SK-N-SH (cell line): Measurements from ENCODE around the gene DNAJC13. TPM values are rescaled to one million over a fixed set of nuclear protein-coding genes. Genes with fewer than 3 reads are reported as not detected.

ENCODE experiments used
- CTCF ChIA-PET: fragments of 300-600, 350-600 bp; formaldehyde crosslinking; extraction: SDS; loops from one replicate; lab custom pipeline; 2021; lab: Yijun Ruan, JAX
- POLR2A ChIA-PET: fragments of 350-600 bp; sonication (Branson Sonifier 250); formaldehyde crosslinking; extraction: SDS; loops from one replicate; lab custom pipeline; 2020; ENCODE audit warnings: antibody characterized with exemption, inconsistent platforms; lab: Yijun Ruan, JAX
- DNase-seq: peaks from one replicate; pipeline ENCODE4 v3.0.0; 2012
- H2AFZ ChIP-seq: fragments of 200-600 bp; sonication (generic); 2 replicates; pipeline ENCODE4 v1.8.1; 2016; ENCODE audit warnings: antibody characterized with exemption, mild to moderate bottlenecking, low read depth
- H3F3A ChIP-seq: fragments of 200-600 bp; sonication (generic); replicated peaks from 2 replicates; pipeline ENCODE3; 2016; ENCODE audit warnings: antibody characterized with exemption, mild to moderate bottlenecking; ENCODE audit not compliant: insufficient read depth
- H3K27ac ChIP-seq, 2 experiments: fragments of 200-500 bp in 1 of 2; fragments of 200-600 bp in 1 of 2; sonication (Bioruptor generic) in 1 of 2; sonication (generic), shearing (Covaris generic) in 1 of 2; 2 replicates each; pipeline versions ENCODE4 v1.5.1 to v1.6.1; 2014 to 2016; ENCODE audit warnings: low read depth in 2 of 2, inconsistent platforms in 1 of 2, low read length in 1 of 2, mild to moderate bottlenecking in 1 of 2, mixed read lengths in 1 of 2
- H3K27me3 ChIP-seq: fragments of 200-600 bp; sonication (generic), shearing (Covaris generic); 2 replicates; pipeline ENCODE4 v1.6.1; 2016; ENCODE audit warnings: mixed run types; ENCODE audit not compliant: insufficient read depth
- H3K36me3 ChIP-seq, 2 experiments: fragments of 200-500 bp in 1 of 2; fragments of 200-600 bp in 1 of 2; sonication (Bioruptor generic) in 1 of 2; sonication (generic) in 1 of 2; replicated peaks in 1 of 2; 2 replicates each; pipeline versions ENCODE3 to v1.5.1; 2014 to 2016; ENCODE audit warnings: low read length in 1 of 2, mild to moderate bottlenecking in 1 of 2; ENCODE audit not compliant: insufficient read depth in 2 of 2, control insufficient read depth in 1 of 2
- H3K4me1 ChIP-seq, 2 experiments: fragments of 200-500 bp in 1 of 2; fragments of 200-600 bp in 1 of 2; sonication (Bioruptor generic) in 1 of 2; sonication (generic), shearing (Covaris generic) in 1 of 2; 2 replicates each; pipeline versions ENCODE4 v1.5.1 to v1.6.1; 2014 to 2016; ENCODE audit warnings: low read depth in 1 of 2, low read length in 1 of 2, mixed run types in 1 of 2; ENCODE audit not compliant: insufficient read depth in 2 of 2, control insufficient read depth in 1 of 2
- H3K4me2 ChIP-seq: fragments of 200-600 bp; sonication (generic), shearing (Covaris generic); 2 replicates; pipeline ENCODE4 v1.6.1; 2017; ENCODE audit warnings: mixed run types
- H3K4me3 ChIP-seq, 2 experiments: fragments of 200-500 bp in 1 of 2; fragments of 200-600 bp in 1 of 2; sonication (Bioruptor generic) in 1 of 2; sonication (generic), shearing (Covaris generic) in 1 of 2; 2 replicates each; pipeline versions ENCODE4 v1.5.1 to v1.8.1; 2014 to 2016; ENCODE audit warnings: low read depth in 2 of 2, inconsistent platforms in 1 of 2, low read length in 1 of 2, mild to moderate bottlenecking in 1 of 2, mixed read lengths in 1 of 2, moderate library complexity in 1 of 2
- H3K79me2 ChIP-seq: fragments of 200-600 bp; sonication (generic); 2 replicates; pipeline ENCODE4 v1.8.1; 2017; ENCODE audit warnings: mild to moderate bottlenecking; ENCODE audit not compliant: insufficient read depth
- H3K9ac ChIP-seq: fragments of 200-600 bp; sonication (generic); 2 replicates; pipeline ENCODE4 v1.6.1; 2017; ENCODE audit warnings: mixed run types
- H3K9me2 ChIP-seq: fragments of 200-600 bp; sonication (generic); 2 replicates; pipeline ENCODE4 v1.6.1; 2017; ENCODE audit warnings: mixed run types
- H3K9me3 ChIP-seq: fragments of 200-600 bp; sonication (generic); 2 replicates; pipeline ENCODE4 v1.6.1; 2017; ENCODE audit warnings: mixed run types, mild to moderate bottlenecking, moderate library complexity
- H4K20me1 ChIP-seq: fragments of 200-600 bp; sonication (generic); 2 replicates; pipeline ENCODE4 v1.6.1; 2017; ENCODE audit warnings: mild to moderate bottlenecking, mixed run types; ENCODE audit not compliant: insufficient read depth
- CHD2 ChIP-seq: fragments of 150-350 bp; IDR thresholded peaks from 2 replicates; pipeline ENCODE4 v1.6.1; 2018; ENCODE audit warnings: low read length; ENCODE audit not compliant: partially characterized antibody
- ELF1 ChIP-seq: IDR thresholded peaks from 2 replicates; pipeline ENCODE4 v1.4.0; 2012
- EP300 ChIP-seq, 2 experiments: IDR thresholded peaks; 2 replicates each; pipeline versions ENCODE4 v1.4.0 to v1.6.1; 2012; ENCODE audit warnings: borderline replicate concordance in 1 of 2, low read depth in 1 of 2, low read length in 1 of 2
- GABPA ChIP-seq: IDR thresholded peaks from 2 replicates; pipeline ENCODE4 v1.4.0; 2012; ENCODE audit warnings: low read depth, mild to moderate bottlenecking
- JUND ChIP-seq: IDR thresholded peaks from 2 replicates; pipeline ENCODE4 v1.4.0; 2012
- MEF2A ChIP-seq: IDR thresholded peaks from 2 replicates; pipeline ENCODE4 v1.4.0; 2012; ENCODE audit warnings: low read depth, borderline replicate concordance
- NFIC ChIP-seq: IDR thresholded peaks from 2 replicates; pipeline ENCODE4 v1.4.0; 2012; ENCODE audit warnings: borderline replicate concordance
- RAD21 ChIP-seq: IDR thresholded peaks from 2 replicates; pipeline ENCODE4 v1.6.1; 2012; ENCODE audit warnings: mild to moderate bottlenecking, low read length
- RFX5 ChIP-seq: IDR thresholded peaks from 2 replicates; pipeline ENCODE4 v1.6.1; 2012; ENCODE audit warnings: mild to moderate bottlenecking, improper control_type of control experiment, low read length
- SMC3 ChIP-seq: IDR thresholded peaks from 2 replicates; pipeline ENCODE4 v1.6.1; 2012; ENCODE audit warnings: low read depth, low read length, improper control_type of control experiment
- TEAD4 ChIP-seq: IDR thresholded peaks from 2 replicates; pipeline ENCODE4 v1.4.0; 2012; ENCODE audit warnings: mild to moderate bottlenecking, borderline replicate concordance; ENCODE audit not compliant: insufficient read depth
- YY1 ChIP-seq: IDR thresholded peaks from 2 replicates; pipeline ENCODE4 v1.4.0; 2012; ENCODE audit warnings: low read depth, mild to moderate bottlenecking
- WGBS: methylation state at CpG from one replicate; pipeline ENCODE4 v1.1.6; 2017; ENCODE audit warnings: low lambda C conversion rate; 5-methylcytosine and 5-hydroxymethylcytosine counted together
- polyA plus RNA-seq, 3 experiments: library from polyadenylated mRNA; depleted of rRNA; stranded (reverse); fragments of >200 nt; gene quantifications; 2 replicates each; pipeline ENCODE4 v1.2.3, GENCODE V29; 2012
- TF ChIP-seq, protein P1 (sequence below): IDR thresholded peaks from 2 replicates; pipeline ENCODE4 v1.4.0; 2012; ENCODE audit warnings: low read depth
- TF ChIP-seq, protein P2 (sequence below): IDR thresholded peaks from 2 replicates; pipeline ENCODE4 v1.4.0; 2012; ENCODE audit warnings: low read depth, borderline replicate concordance
- TF ChIP-seq, protein P3 (sequence below): fragments of 150-350 bp; IDR thresholded peaks from 2 replicates; pipeline ENCODE4 v1.6.1; 2016; ENCODE audit warnings: mild to moderate bottlenecking, low read depth, low read length
- TF ChIP-seq, protein P4 (sequence below): IDR thresholded peaks from 2 replicates; pipeline ENCODE4; 2012

Gene DNAJC13
- polyA plus RNA-seq, 1 of the 3 experiments (the other 2 are of a cell fraction) = 10.8 TPM

DNA sequence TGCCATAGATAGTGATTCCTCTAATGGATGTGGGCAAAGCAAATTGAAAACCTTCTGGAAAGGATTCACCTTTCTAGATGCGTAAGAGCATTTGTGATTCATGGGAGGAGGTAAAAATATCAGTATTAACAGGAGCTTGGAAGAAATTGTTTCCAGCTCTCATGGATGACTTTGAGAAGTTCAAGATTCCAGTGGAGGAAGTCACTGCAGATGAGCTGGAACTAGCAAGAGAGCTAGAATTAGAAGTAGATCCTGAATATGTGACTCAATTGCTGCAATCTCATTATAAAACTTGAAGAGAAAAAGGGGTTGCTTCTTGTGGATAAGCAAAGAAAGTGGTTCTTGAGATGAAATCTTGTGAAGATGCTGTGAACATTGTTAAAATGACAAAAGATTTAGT is 91.8 kb downstream of the DNAJC13 start:
- ChIA-PET POLR2A (no interaction called here), CTCF (interaction anchor here (1.6 kb wide), 1 partner anchor 133 kb away, joined by 5 read pairs; no protein-coding TSS in a partner anchor)
- Histone ChIP-seq H3K27ac (no peak overlapping the region), H3K36me3 (peaks cover 91 to 93% of the 10 kb centered on the region in 2 experiments), H3K4me1 (no peaks in the 10 kb centered on the region), H3K9me3 (no peaks in the 10 kb centered on the region), H3K4me2 (no peak overlapping the region), H3K27me3 (no peaks in the 10 kb centered on the region), H3K9ac (no peak overlapping the region), H3K4me3 (no peak overlapping the region), H2AFZ (no peak overlapping the region), H3K9me2 (no peaks in the 10 kb centered on the region), H3F3A (peaks cover 4% of the 10 kb centered on the region), H3K79me2 (no peaks in the 10 kb centered on the region), H4K20me1 (no peaks in the 10 kb centered on the region)
- no peak for DNase-seq
- TF ChIP-seq YY1 (no peak), JUND (no peak)
- TF ChIP-seq, protein P1, sequence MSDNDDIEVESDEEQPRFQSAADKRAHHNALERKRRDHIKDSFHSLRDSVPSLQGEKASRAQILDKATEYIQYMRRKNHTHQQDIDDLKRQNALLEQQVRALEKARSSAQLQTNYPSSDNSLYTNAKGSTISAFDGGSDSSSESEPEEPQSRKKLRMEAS = no peak
- TF ChIP-seq, protein P2, sequence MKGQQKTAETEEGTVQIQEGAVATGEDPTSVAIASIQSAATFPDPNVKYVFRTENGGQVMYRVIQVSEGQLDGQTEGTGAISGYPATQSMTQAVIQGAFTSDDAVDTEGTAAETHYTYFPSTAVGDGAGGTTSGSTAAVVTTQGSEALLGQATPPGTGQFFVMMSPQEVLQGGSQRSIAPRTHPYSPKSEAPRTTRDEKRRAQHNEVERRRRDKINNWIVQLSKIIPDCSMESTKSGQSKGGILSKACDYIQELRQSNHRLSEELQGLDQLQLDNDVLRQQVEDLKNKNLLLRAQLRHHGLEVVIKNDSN = no peak
- 95% methylated on average over 1 of the region's 1 CpG for WGBS

DNA sequence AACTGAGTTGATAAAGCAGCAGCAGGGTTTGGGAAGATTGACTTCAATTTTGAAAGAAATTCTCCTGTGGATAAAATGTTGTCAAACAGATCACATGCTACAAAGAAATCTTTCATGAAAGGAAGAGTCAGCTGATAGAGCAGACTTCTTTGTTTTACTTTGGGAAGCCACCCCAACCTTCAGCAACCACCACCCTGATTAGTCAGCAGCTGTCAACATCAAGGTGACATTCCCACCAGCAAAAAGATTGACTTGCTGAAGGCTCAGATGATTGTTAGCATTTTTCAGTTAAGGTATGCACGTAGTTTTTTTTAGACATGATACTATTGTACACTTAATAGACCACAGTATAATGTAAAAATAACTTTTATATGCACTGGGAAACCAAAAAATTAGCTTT is 92.2 kb downstream of the DNAJC13 start:
- Histone ChIP-seq H3K27ac (no peak overlapping the region), H3K79me2 (no peaks in the 10 kb centered on the region), H3K4me2 (no peak overlapping the region), H2AFZ (no peak overlapping the region), H3K4me3 (no peak overlapping the region), H3K9ac (no peak overlapping the region), H3K9me3 (no peaks in the 10 kb centered on the region), H3K4me1 (no peaks in the 10 kb centered on the region), H3K36me3 (peaks cover 91 to 93% of the 10 kb centered on the region in 2 experiments), H3K9me2 (no peaks in the 10 kb centered on the region), H4K20me1 (no peaks in the 10 kb centered on the region), H3K27me3 (no peaks in the 10 kb centered on the region), H3F3A (peaks cover 4% of the 10 kb centered on the region)
- ChIA-PET POLR2A (no interaction called here), CTCF (interaction anchor here (0.7 to 1.6 kb wide), 2 partner anchors 19 to 132 kb away, joined by 3 to 5 read pairs; no protein-coding TSS in a partner anchor)
- no peak for DNase-seq
- WGBS = 100% methylated on average over 1 of the region's 1 CpG
- TF ChIP-seq, protein P3, sequence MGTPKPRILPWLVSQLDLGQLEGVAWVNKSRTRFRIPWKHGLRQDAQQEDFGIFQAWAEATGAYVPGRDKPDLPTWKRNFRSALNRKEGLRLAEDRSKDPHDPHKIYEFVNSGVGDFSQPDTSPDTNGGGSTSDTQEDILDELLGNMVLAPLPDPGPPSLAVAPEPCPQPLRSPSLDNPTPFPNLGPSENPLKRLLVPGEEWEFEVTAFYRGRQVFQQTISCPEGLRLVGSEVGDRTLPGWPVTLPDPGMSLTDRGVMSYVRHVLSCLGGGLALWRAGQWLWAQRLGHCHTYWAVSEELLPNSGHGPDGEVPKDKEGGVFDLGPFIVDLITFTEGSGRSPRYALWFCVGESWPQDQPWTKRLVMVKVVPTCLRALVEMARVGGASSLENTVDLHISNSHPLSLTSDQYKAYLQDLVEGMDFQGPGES = no peak
- TF ChIP-seq ELF1 (no peak), NFIC (no peak)

DNA sequence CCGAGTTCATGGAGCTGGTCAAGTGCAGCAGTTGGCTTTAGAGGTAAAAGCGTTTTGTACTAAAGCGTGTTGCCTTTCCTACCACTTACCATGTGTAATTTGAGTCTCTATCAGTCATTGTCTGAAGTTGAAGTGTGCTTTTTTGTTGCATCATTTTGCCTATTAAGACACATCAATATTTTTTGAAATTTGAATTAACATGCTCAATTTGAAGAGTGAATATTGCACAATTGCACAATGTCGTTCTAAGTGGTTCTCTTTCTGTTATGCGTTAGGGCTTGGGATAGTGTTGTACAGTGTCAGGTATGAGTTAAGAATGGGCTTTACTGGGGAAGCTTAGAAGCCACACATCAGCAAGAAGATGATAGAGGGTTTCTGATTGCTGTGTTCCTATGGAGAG is 95.8 kb downstream of the DNAJC13 start:
- H3K4me1 ChIP-seq = no peaks in the 10 kb centered on the region
- H3K9ac ChIP-seq = no peak overlapping the region
- H3K36me3 ChIP-seq = peaks cover 89 to 96% of the 10 kb centered on the region in 2 experiments
- CTCF ChIA-PET = interaction anchor here (0.9 to 1.5 kb wide), 2 partner anchors 11 to 23 kb away, joined by 3 to 5 read pairs; no protein-coding TSS in a partner anchor
- no peaks in the 10 kb centered on the region for H4K20me1 ChIP-seq
- DNase-seq = no peak
- POLR2A ChIA-PET = no interaction called here
- H3K4me2 ChIP-seq = no peak overlapping the region
- no peaks in the 10 kb centered on the region for H3K27me3 ChIP-seq
- H2AFZ ChIP-seq = no peak overlapping the region
- no peaks in the 10 kb centered on the region for H3K9me3 ChIP-seq
- no peak overlapping the region for H3K4me3 ChIP-seq
- TF ChIP-seq SMC3 (no peak), TEAD4 (no peak), GABPA (no peak), CHD2 (no peak), YY1 (no peak), RAD21 (no peak), MEF2A (no peak), JUND (no peak), NFIC (no peak), RFX5 (no peak), EP300 (IDR thresholded peaks at IDR 0.05; ENCODE audit: borderline replicate concordance in 1 of 2, low read depth in 1 of 2, low read length in 1 of 2) (no peak)
- TF ChIP-seq, protein P1 = no peak
- TF ChIP-seq, protein P2 = no peak
- TF ChIP-seq, protein P3 = no peak
- TF ChIP-seq, protein P4, sequence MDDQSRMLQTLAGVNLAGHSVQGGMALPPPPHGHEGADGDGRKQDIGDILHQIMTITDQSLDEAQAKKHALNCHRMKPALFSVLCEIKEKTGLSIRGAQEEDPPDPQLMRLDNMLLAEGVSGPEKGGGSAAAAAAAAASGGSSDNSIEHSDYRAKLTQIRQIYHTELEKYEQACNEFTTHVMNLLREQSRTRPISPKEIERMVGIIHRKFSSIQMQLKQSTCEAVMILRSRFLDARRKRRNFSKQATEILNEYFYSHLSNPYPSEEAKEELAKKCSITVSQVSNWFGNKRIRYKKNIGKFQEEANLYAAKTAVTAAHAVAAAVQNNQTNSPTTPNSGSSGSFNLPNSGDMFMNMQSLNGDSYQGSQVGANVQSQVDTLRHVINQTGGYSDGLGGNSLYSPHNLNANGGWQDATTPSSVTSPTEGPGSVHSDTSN = no peak
- no peaks in the 10 kb centered on the region for H3F3A ChIP-seq
- 93% methylated on average over 5 of the region's 5 CpGs for WGBS
- no peaks in the 10 kb centered on the region for H3K79me2 ChIP-seq
- H3K27ac ChIP-seq = no peak overlapping the region
- no peaks in the 10 kb centered on the region for H3K9me2 ChIP-seq
